PC-9 (cell line): Measurements from ENCODE around the gene ADGRD2. TPM values are rescaled to one million over a fixed set of nuclear protein-coding genes. Genes with fewer than 3 reads are reported as not detected.

Source experiments
- BruUV-seq: library from RNA; stranded (reverse); fragments of 400-500 nt; replicated peaks from 2 replicates; lab custom pipeline; 2021; lab: Mats Ljungman, UMichigan
- CTCF ChIA-PET: fragments of 300-600 bp; sonication (Branson Sonifier 250); formaldehyde crosslinking; loops from one replicate; lab custom pipeline; 2022; ENCODE audit warnings: antibody characterized with exemption; lab: Charles Lee
- POLR2A ChIA-PET: fragments of 300-600 bp; sonication (Branson Sonifier 250); formaldehyde crosslinking; loops from one replicate; lab custom pipeline; 2022; ENCODE audit warnings: antibody characterized with exemption; ENCODE audit not compliant: unreplicated experiment; lab: Charles Lee
- DNase-seq, 2 experiments: peaks; one replicate each; pipeline versions ENCODE4 v3.0.0 to v3.0.0-alpha.2; 2015 to 2022; ENCODE audit warnings: mixed read lengths in 1 of 2
- H2AFZ ChIP-seq: fragments of 200-600 bp; sonication (generic); 2 replicates; pipeline ENCODE4 v1.8.1; 2017; ENCODE audit warnings: antibody characterized with exemption
- H3F3A ChIP-seq: fragments of 200-600 bp; sonication (generic); 2 replicates; pipeline ENCODE4 v1.8.1; 2017; ENCODE audit warnings: antibody characterized with exemption, mild to moderate bottlenecking, low read depth; ENCODE audit not compliant: insufficient read depth
- H3K27ac ChIP-seq: fragments of 200-600 bp; sonication (generic); 2 replicates; pipeline ENCODE4 v1.6.1; 2016; ENCODE audit warnings: mixed run types
- H3K27me3 ChIP-seq: fragments of 200-600 bp; sonication (generic); 2 replicates; pipeline ENCODE4 v1.6.1; 2016; ENCODE audit warnings: low read depth, mixed run types; ENCODE audit not compliant: insufficient read depth
- H3K36me3 ChIP-seq: fragments of 200-600 bp; sonication (generic); 2 replicates; pipeline ENCODE4 v1.6.1; 2016; ENCODE audit warnings: low read depth, mixed run types
- H3K4me1 ChIP-seq: fragments of 200-600 bp; sonication (generic); replicated peaks from 2 replicates; pipeline ENCODE4 v1.6.1; 2016; ENCODE audit warnings: mixed run types; ENCODE audit not compliant: insufficient read depth
- H3K4me2 ChIP-seq: fragments of 200-600 bp; sonication (generic); 2 replicates; pipeline ENCODE4 v1.6.1; 2017; ENCODE audit warnings: mixed run types
- H3K4me3 ChIP-seq: fragments of 200-600 bp; sonication (generic); 2 replicates; pipeline ENCODE4 v1.6.1; 2016; ENCODE audit warnings: mixed run types
- H3K79me2 ChIP-seq: fragments of 200-600 bp; sonication (generic); 2 replicates; pipeline ENCODE4 v1.6.1; 2017; ENCODE audit warnings: low read depth, mixed run types
- H3K9me2 ChIP-seq: fragments of 200-600 bp; sonication (generic); 2 replicates; pipeline ENCODE4 v1.8.1; 2017; ENCODE audit warnings: mild to moderate bottlenecking; ENCODE audit not compliant: insufficient read depth
- H3K9me3 ChIP-seq: fragments of 200-600 bp; sonication (generic); 2 replicates; pipeline ENCODE4 v1.8.1; 2016; ENCODE audit warnings: low read depth; ENCODE audit not compliant: insufficient read depth
- H4K20me1 ChIP-seq: fragments of 200-600 bp; sonication (generic); 2 replicates; pipeline ENCODE4 v1.8.1; 2017; ENCODE audit not compliant: insufficient read depth
- EZH2 ChIP-seq: fragments of 200-600 bp; sonication (generic); IDR thresholded peaks from 2 replicates; pipeline ENCODE4 v1.8.0; 2017; ENCODE audit warnings: antibody characterized with exemption, low read depth
- intact Hi-C: fragments of 100-400 bp; cut with micrococcal nuclease; formaldehyde crosslinking; loops from one replicate; pipeline ENCODE4 v1.10.0; 2022; ENCODE audit not compliant: unreplicated experiment
- total RNA-seq: library from RNA; stranded (reverse); gene quantifications from 2 replicates; pipeline ENCODE4 v1.2.3, GENCODE V29; 2021
- TF ChIP-seq, protein P1 (sequence below): fragments of 200-600 bp; sonication (generic); conservative IDR thresholded peaks from 2 replicates; pipeline ENCODE4 v1.6.1; 2017; ENCODE audit warnings: mixed run types, antibody characterized with exemption, mild to moderate bottlenecking, moderate library complexity

Gene ADGRD2
- total RNA-seq, 1 experiment from 2014 or later = not detected

DNA sequence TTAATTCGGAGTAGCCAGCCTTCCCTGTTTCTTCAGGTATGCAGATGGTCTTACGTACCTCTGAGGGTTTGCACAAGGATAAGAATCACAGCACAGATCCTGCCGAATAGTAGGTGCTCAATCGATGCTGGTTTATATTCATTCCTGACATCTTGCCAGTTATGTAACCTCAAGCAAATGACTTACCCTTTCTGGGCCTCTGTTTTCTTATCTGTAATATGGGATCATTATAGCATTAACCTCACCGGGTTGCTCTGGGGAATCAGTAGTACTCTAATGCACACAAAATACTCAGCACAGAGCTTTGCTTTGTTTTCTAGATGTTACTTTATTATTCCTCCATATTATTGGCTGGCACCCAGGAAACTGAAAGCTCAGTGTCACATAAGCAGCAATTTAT, 64.6 kb downstream of the ADGRD2 start:
- Histone ChIP-seq H3K4me2 (no peak overlapping the region), H3F3A (no peaks in the 10 kb centered on the region; the same call in 1 of the 2 replicates), H3K27ac (no peak overlapping the region), H4K20me1 (no peaks in the 10 kb centered on the region), H2AFZ (no peak overlapping the region), H3K9me3 (no peaks in the 10 kb centered on the region), H3K79me2 (no peaks in the 10 kb centered on the region), H3K36me3 (no peaks in the 10 kb centered on the region), H3K9me2 (no peaks in the 10 kb centered on the region), H3K4me3 (no peak overlapping the region), H3K27me3 (no peaks in the 10 kb centered on the region), H3K4me1 (no peaks in the 10 kb centered on the region)
- DNase-seq = no peak
- BruUV-seq = no TSS peak
- TF ChIP-seq EZH2 = no peak
- TF ChIP-seq, protein P1, sequence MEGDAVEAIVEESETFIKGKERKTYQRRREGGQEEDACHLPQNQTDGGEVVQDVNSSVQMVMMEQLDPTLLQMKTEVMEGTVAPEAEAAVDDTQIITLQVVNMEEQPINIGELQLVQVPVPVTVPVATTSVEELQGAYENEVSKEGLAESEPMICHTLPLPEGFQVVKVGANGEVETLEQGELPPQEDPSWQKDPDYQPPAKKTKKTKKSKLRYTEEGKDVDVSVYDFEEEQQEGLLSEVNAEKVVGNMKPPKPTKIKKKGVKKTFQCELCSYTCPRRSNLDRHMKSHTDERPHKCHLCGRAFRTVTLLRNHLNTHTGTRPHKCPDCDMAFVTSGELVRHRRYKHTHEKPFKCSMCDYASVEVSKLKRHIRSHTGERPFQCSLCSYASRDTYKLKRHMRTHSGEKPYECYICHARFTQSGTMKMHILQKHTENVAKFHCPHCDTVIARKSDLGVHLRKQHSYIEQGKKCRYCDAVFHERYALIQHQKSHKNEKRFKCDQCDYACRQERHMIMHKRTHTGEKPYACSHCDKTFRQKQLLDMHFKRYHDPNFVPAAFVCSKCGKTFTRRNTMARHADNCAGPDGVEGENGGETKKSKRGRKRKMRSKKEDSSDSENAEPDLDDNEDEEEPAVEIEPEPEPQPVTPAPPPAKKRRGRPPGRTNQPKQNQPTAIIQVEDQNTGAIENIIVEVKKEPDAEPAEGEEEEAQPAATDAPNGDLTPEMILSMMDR = no peak
- ChIA-PET POLR2A (interaction anchor here (0.6 kb wide), 1 partner anchor 8 kb away, joined by 5 read pairs; no protein-coding TSS in a partner anchor), CTCF (no interaction called here)
- intact Hi-C loops = no loop called here

DNA sequence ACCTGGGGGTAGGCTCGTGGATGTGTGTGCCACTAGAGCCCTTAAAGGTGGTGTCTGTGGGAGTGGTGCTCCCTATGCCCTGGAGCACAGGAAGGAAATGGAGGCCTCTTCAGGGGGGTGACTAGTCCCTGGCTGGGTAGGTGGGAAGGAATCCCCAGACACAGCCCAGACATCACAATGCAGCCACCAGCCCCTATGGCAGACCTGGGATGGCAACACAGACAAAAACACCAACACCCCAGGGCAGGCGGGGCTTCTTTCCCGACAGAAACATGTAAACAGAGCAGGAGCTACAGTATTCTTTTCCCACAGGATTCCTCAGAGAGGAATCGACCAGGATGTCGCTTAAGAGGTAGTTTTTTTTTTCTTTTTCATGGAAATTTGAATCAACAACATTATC, 67.3 kb downstream of the ADGRD2 start:
- Histone ChIP-seq H3K4me2 (no peak overlapping the region), H3K4me1 (no peaks in the 10 kb centered on the region), H3K27ac (no peak overlapping the region), H3K27me3 (no peaks in the 10 kb centered on the region), H3K9me3 (no peaks in the 10 kb centered on the region), H3K9me2 (no peaks in the 10 kb centered on the region), H3F3A (no peaks in the 10 kb centered on the region; the same call in 1 of the 2 replicates), H3K4me3 (no peak overlapping the region), H3K79me2 (no peaks in the 10 kb centered on the region), H2AFZ (no peak overlapping the region), H3K36me3 (no peaks in the 10 kb centered on the region), H4K20me1 (no peaks in the 10 kb centered on the region)
- BruUV-seq = no TSS peak
- TF ChIP-seq, protein P1 = no peak
- no peak for TF ChIP-seq EZH2
- CTCF ChIA-PET = no interaction called here
- DNase-seq = no peak
- intact Hi-C loops = no loop called here
- POLR2A ChIA-PET = no interaction called here

DNA sequence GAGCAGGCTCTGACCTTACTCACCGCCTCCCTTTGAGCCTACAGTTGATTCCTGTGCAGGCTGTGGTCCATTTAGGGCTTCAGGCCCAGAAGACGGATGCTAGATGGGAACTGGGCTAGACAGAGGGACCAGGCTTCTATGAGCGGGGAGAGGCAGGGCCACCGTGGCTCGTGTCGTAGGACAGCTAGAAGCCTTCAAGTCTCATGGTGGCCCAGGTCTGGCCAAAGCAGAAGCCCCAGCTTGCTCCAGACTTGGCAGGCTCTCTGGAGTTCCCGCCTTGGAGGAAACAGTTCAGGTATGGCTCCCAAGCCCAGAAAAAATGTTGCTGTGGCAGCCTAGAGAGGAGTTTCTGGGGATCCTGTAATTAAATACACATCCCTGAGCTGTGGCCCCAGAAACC, 67.9 kb downstream of the ADGRD2 start:
- H3K36me3 ChIP-seq = no peaks in the 10 kb centered on the region
- CTCF ChIA-PET = no interaction called here
- POLR2A ChIA-PET = interaction anchor here (0.6 kb wide), 1 partner anchor 9 kb away, joined by 3 read pairs; no protein-coding TSS in a partner anchor
- H3K9me3 ChIP-seq = no peaks in the 10 kb centered on the region
- H3K4me1 ChIP-seq = no peaks in the 10 kb centered on the region
- no peak overlapping the region for H3K4me2 ChIP-seq
- no peaks in the 10 kb centered on the region for H4K20me1 ChIP-seq
- TF ChIP-seq EZH2 = no peak
- TF ChIP-seq, protein P1 = no peak
- no peaks in the 10 kb centered on the region for H3K79me2 ChIP-seq
- H3K27ac ChIP-seq = no peak overlapping the region
- DNase-seq = no peak
- H3K9me2 ChIP-seq = no peaks in the 10 kb centered on the region
- BruUV-seq = no TSS peak
- H3K4me3 ChIP-seq = no peak overlapping the region
- intact Hi-C loops = no loop called here
- no peaks in the 10 kb centered on the region for H3K27me3 ChIP-seq
- H3F3A ChIP-seq = no peaks in the 10 kb centered on the region; the same call in 1 of the 2 replicates
- no peak overlapping the region for H2AFZ ChIP-seq
